Kidney capillary endothelial cell (primary cell): Measurements from ENCODE around the gene EIF3I.

ENCODE experiments used
- DNase-seq: peaks from one replicate; pipeline ENCODE4 v3.0.0-alpha.2; 2018; ENCODE audit warnings: low spot score

EIF3I gene

DNA sequence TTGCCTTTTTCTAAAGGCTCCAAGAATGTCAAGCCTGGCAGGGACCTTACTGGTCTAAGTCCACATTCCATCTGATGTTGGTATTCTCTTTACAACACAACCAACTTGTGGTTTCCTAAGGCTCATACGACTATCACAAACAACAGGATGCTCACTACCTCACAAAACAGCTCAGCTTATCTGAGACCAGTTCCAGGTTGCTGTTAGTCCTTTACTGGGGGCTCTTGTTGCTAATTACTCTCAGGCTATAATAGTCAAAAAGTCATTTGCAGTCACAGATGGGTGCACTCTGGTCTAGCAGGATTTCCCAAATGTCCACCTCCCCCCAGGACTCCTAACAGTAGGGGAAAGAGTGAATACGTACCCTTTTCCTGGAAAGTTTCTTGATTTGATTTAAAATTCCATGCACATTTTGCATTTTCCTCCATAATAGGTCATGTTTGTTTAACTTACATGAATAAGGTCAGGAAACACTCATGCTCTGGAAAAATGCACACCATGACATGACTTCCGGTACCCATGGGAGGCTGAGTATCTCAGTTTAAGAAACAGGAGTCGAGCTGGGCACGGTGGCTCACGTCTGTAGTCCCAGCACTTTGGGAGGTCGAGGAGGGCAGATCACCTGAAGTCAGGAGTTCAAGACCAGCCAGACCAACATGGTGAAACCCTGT is 44.8 kb downstream of the EIF3I start:
- peak; percentile 82 for DNase-seq

DNA sequence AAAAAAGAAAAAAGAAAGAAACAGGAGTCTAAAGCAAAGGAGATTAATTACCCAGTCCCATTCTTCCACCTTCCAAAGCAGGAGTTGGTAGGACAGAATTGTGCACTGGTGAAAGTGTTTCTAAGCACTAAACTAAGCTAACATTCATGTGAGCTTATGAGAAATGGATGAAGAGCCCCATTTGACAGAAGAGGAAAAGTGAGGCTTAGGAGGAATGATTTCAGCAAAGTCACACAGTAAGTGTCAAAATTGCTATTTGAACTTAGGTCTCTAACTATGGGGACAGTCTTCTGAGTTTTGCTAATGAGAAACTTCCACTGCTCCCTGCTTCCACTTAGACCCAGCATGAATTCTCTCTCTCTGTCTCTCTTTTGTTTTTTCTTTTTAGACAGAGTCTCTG is 47.5 kb downstream of the EIF3I start:
- DNase-seq: no peak

DNA sequence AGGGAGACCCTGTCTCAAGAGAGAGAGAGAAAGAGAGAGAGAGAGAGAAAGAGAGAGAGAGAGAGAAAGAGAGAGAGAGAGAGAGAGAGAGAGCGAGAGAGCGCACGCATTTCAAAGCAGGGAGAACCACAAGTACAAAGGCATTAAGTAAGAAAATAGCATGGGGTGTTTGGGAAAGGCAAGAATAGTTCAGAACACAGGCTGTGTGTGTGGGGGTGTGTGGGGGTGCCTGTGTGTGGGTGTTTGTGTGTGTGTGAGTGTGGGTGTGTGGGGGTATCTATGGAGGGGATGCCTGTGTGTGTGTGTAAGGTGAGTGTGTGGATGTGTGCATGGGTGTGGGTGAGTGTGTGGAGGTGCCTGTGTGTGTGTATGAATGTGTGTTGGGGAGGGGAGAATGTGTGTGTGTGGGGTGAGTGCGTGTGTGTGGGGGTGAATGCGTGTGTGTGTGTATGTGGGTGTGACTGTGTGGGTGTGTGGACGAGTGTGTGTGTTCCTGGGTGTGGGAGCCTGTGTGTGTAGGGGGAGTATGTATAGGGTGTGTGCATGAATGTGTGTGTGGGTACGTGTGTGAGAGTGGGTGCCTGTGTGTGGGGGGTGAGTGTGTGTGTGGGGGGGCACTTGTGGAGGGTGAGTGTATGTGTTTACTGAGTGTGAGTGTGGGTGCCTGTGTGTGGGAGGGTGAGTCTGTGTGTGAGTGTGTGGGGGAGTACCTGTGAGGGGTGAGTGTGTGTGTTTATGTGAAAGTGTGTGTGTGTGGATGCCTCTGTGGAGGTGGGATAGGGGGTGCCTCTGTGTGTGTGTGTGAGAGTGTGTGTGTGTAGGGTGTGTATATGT is 50.6 kb downstream of the EIF3I start:
- DNase-seq: no peak

DNA sequence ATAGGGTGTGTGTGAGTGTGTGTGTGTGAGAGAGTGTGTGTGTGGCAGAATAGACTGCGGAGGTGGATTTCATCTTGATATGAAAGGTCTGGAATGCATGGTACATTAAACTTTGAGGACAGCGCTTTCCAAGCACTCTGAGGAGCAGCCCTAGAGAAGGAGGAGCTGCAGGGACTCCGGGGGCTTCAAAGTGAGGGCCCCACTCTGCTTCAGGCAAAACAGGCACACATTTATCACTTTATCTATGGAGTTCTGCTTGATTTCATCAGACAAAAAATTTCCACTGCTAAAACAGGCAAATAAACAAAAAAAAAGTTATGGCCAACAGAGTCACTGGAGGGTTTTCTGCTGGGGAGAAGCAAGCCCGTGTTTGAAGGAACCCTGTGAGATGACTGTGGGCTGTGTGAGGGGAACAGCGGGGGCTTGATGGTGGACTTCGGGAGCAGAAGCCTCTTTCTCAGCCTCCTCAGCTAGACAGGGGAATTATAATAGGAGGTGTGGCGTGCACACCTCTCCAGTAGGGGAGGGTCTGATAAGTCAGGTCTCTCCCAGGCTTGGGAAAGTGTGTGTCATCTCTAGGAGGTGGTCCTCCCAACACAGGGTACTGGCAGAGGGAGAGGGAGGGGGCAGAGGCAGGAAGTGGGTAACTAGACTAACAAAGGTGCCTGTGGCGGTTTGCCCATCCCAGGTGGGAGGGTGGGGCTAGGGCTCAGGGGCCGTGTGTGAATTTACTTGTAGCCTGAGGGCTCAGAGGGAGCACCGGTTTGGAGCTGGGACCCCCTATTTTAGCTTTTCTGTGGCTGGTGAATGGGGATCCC is 51.4 kb downstream of the EIF3I start:
- DNase-seq: no peak

DNA sequence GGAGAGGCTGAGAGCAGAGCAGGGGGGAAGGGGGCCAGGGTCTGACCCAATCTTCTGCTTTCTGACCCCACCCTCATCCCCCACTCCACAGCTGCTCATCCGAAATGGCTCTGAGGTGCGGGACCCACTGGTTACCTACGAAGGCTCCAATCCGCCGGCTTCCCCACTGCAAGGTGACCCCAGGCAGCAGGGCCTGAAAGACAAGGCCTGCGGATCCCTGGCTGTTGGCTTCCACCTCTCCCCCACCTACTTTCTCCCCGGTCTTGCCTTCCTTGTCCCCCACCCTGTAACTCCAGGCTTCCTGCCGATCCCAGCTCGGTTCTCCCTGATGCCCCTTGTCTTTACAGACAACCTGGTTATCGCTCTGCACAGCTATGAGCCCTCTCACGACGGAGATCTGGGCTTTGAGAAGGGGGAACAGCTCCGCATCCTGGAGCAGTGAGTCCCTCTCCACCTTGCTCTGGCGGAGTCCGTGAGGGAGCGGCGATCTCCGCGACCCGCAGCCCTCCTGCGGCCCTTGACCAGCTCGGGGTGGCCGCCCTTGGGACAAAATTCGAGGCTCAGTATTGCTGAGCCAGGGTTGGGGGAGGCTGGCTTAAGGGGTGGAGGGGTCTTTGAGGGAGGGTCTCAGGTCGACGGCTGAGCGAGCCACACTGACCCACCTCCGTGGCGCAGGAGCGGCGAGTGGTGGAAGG is 52.6 kb downstream of the EIF3I start:
- DNase-seq: no peak

DNA sequence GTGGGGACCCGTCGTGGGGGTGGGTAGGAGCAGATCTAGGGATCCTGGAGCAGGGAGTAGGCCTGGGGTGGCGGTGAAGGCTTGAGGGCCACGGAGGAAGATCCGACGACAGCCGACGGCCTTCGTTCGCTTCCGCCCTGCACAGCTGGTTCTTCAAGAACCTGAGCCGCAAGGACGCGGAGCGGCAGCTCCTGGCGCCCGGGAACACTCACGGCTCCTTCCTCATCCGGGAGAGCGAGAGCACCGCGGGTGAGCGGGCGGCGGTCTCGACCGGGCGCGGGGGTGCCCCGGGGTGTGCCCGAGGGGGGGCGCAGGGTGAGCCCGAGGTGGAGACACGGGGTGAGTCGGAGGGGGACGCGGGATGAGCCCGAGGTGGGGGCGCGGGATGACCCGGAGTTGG is 53.2 kb downstream of the EIF3I start:
- DNase-seq: no peak

DNA sequence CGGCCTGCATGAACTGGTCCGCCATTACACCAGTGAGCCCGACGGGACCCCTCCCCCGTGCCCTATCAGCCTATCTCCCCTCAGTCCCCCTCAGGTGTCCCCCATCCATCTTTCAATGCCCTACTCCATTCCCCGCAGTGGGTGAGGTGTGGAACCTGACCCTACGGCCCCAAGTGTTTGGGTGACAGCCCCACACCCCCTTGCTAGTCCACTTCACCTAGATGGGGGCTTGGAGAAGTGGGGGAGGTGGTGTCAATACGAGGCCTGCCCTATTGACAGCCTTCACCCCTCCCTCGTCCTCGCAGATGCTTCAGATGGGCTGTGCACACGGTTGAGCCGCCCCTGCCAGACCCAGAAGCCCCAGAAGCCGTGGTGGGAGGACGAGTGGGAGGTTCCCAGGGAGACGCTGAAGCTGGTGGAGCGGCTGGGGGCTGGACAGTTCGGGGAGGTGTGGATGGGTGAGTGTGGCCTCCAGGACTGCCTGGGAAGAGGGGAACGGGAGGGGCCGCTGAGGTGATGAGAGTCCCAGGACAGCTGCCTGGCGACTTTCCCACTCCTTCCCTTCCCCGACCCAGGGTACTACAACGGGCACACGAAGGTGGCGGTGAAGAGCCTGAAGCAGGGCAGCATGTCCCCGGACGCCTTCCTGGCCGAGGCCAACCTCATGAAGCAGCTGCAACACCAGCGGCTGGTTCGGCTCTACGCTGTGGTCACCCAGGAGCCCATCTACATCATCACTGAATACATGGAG is 54.0 kb downstream of the EIF3I start:
- DNase-seq: no peak
